Ascending aorta (tissue), 2 donors: ENCODE data around the gene MT1B. TPM values are rescaled to one million over a fixed set of nuclear protein-coding genes. Genes with fewer than 3 reads are reported as not detected.
"Not testable (repeated sequence)": the region's sequence is repeated elsewhere in the genome, so short reads cannot be mapped to it uniquely, and the experiment has no call there.

ENCODE experiments used
- DNase-seq, 2 donors: peaks; one replicate each; pipeline ENCODE4 v3.0.0-alpha.2; 2019; ENCODE audit warnings: low spot score in 2 of 2
- H3K27ac ChIP-seq, 2 donors: fragments of 200-600 bp; sonication (generic); one replicate each; pipeline ENCODE4 v1.5.1; 2016 to 2017; ENCODE audit warnings: mild to moderate bottlenecking in 1 of 2
- H3K27me3 ChIP-seq: fragments of 200-600 bp; sonication (generic); one replicate; pipeline ENCODE4 v1.5.1; 2017
- H3K36me3 ChIP-seq, 2 donors: fragments of 200-600 bp; sonication (generic); one replicate each; pipeline ENCODE4 v1.5.1; 2016
- H3K4me1 ChIP-seq, 2 donors: fragments of 200-600 bp; sonication (generic); one replicate each; pipeline ENCODE4 v1.5.1; 2016 to 2017; ENCODE audit warnings: mild to moderate bottlenecking in 1 of 2
- H3K4me3 ChIP-seq, 2 donors: fragments of 200-600 bp; sonication (generic); one replicate each; pipeline ENCODE4 v1.5.1; 2016 to 2017; ENCODE audit warnings: mild to moderate bottlenecking in 1 of 2
- H3K9me3 ChIP-seq, 2 donors: fragments of 200-600 bp; sonication (generic); one replicate each; pipeline ENCODE4 v1.5.1; 2016
- CTCF ChIP-seq, 3 experiments: fragments of 200-600 bp in 2 of 3; fragments of 450-650 bp in 1 of 3; sonication (generic) in 2 of 3; IDR thresholded peaks; one replicate each; pipeline ENCODE4 v1.5.1; 2016 to 2019; ENCODE audit warnings: antibody characterized with exemption in 3 of 3, mild to moderate bottlenecking in 1 of 3, moderate library complexity in 1 of 3
- intact Hi-C: fragments of 100-400 bp; cut with DNase I; formaldehyde crosslinking; loops from one replicate; pipeline ENCODE4 v1.15.1; 2023
- total RNA-seq: library from RNA; depleted of rRNA; stranded (reverse); fragments of >200 nt; gene quantifications from one replicate; pipeline ENCODE4 v1.1.0, GENCODE V29; 2016

MT1B gene
- total RNA-seq, 1 donor from 2014 or later = not detected

GRCh38 chr16:56667581-56668571 is 16.2 kb downstream of the MT1B start, which contains the start of gene MT1G:
Gene MT1G (minus strand): TSS chr16:56668065. CDS start chr16:56667993, 72 bp downstream.
- peaks cover 5% of the 10 kb centered on the region for H3K27me3 ChIP-seq
- DNase-seq = peak in 1 of 2 donors; percentile 73
- TF ChIP-seq CTCF (IDR thresholded peaks at IDR 0.05) = no peak
- no peaks in the 10 kb centered on the region for H3K36me3 ChIP-seq
- no peak within 1 kb of the TSS for H3K27ac ChIP-seq
- H3K4me3 ChIP-seq = peak within 1 kb of the TSS; percentile 24 to 44
- intact Hi-C loops = no loop called here
- no peaks in the 10 kb centered on the region for H3K9me3 ChIP-seq
- H3K4me1 ChIP-seq = peaks cover 0 to 10% of the 10 kb centered on the region in 2 donors

- Histone ChIP-seq H3K27me3 (no peaks in the 10 kb centered on the region), H3K36me3 (no peaks in the 10 kb centered on the region), H3K4me1 (peaks cover 0 to 7% of the 10 kb centered on the region in 2 donors)
Observed at GRCh38 chr16:56669005-56669839, 17.5 kb downstream of the MT1B start, which contains the start of gene MT1H. Gene MT1H (plus strand): TSS chr16:56669814. CDS start chr16:56669885, 71 bp downstream.

GRCh38 chr16:56669840-56670619 is 18.3 kb downstream of the MT1B start:
- DNase-seq = no peak
- no peak for TF ChIP-seq CTCF (IDR thresholded peaks at IDR 0.05)
- Histone ChIP-seq H3K27me3 (no peaks in the 10 kb centered on the region), H3K9me3 (no peaks in the 10 kb centered on the region), H3K36me3 (no peaks in the 10 kb centered on the region), H3K4me3 (no peak overlapping the region), H3K27ac (no peak overlapping the region), H3K4me1 (peaks cover 0 to 7% of the 10 kb centered on the region in 2 donors)
- intact Hi-C loops = no loop called here

More at GRCh38 chr16:56669005-56669839, 17.5 kb downstream of the MT1B start, which contains the start of gene MT1H:
- Histone ChIP-seq H3K9me3 (no peaks in the 10 kb centered on the region), H3K4me3 (no peak within 1 kb of the TSS), H3K27ac (no peak within 1 kb of the TSS)
- no peak for DNase-seq
- intact Hi-C loops = no loop called here
- TF ChIP-seq CTCF (IDR thresholded peaks at IDR 0.05) = no peak

GRCh38 chr16:56670620-56670934 is 18.9 kb downstream of the MT1B start:
- intact Hi-C loops = no loop called here
- no peak for TF ChIP-seq CTCF (IDR thresholded peaks at IDR 0.05)
- no peak for DNase-seq
- H3K27me3 ChIP-seq = no peaks in the 10 kb centered on the region
- no peak overlapping the region for H3K4me3 ChIP-seq
- peaks cover 0 to 8% of the 10 kb centered on the region in 2 donors for H3K4me1 ChIP-seq
- H3K36me3 ChIP-seq = no peaks in the 10 kb centered on the region
- no peaks in the 10 kb centered on the region for H3K9me3 ChIP-seq
- H3K27ac ChIP-seq = no peak overlapping the region

GRCh38 chr16:56671691-56672090 is 20.0 kb downstream of the MT1B start:
- DNase-seq, H3K27me3 ChIP-seq, intact Hi-C loops, H3K4me3 ChIP-seq, H3K36me3 ChIP-seq, H3K9me3 ChIP-seq, H3K27ac ChIP-seq: not testable (repeated sequence)
- H3K4me1 ChIP-seq = peaks cover 0 to 11% of the 10 kb centered on the region in 2 donors

GRCh38 chr16:56672171-56672570 is 20.5 kb downstream of the MT1B start:
- intact Hi-C loops, DNase-seq, H3K4me3 ChIP-seq, H3K36me3 ChIP-seq, H3K9me3 ChIP-seq, H3K27ac ChIP-seq, H3K27me3 ChIP-seq: not testable (repeated sequence)
- H3K4me1 ChIP-seq = peaks cover 0 to 11% of the 10 kb centered on the region in 2 donors
